A673 (cell line): ENCODE results near the gene DNAH8. TPM values are rescaled to one million over a fixed set of nuclear protein-coding genes. Genes with fewer than 3 reads are reported as not detected.

ENCODE experiments used
- BruUV-seq: library from RNA; stranded (reverse); fragments of 400-500 nt; replicated peaks from 2 replicates; lab custom pipeline; 2021; lab: Mats Ljungman, UMichigan
- CTCF ChIA-PET: fragments of 300-600 bp; sonication (Branson Sonifier 250); formaldehyde crosslinking; loops from one replicate; lab custom pipeline; 2022; ENCODE audit warnings: antibody characterized with exemption; lab: Charles Lee
- POLR2A ChIA-PET: fragments of 300-600 bp; sonication (Branson Sonifier 250); formaldehyde crosslinking; loops from one replicate; lab custom pipeline; 2022; ENCODE audit warnings: antibody characterized with exemption; ENCODE audit not compliant: low non-redundant PET; lab: Charles Lee
- DNase-seq: peaks from one replicate; pipeline ENCODE4 v3.0.0-alpha.2; 2015; ENCODE audit warnings: low spot score
- H3K27ac ChIP-seq: fragments of 200-600 bp; sonication (generic); 2 replicates; pipeline ENCODE4 v1.5.1; 2016; ENCODE audit warnings: mixed run types, low read depth, mild to moderate bottlenecking, mixed read lengths, antibody characterized with exemption, low read length; ENCODE audit not compliant: poor library complexity, severe bottlenecking
- H3K27me3 ChIP-seq: fragments of 200-600 bp; sonication (generic); replicated peaks from 2 replicates; pipeline ENCODE4 v1.6.1; 2017; ENCODE audit warnings: mixed run types, low read depth, mild to moderate bottlenecking, mixed read lengths, antibody characterized with exemption, low read length; ENCODE audit not compliant: insufficient read depth, poor library complexity
- H3K36me3 ChIP-seq: fragments of 200-600 bp; sonication (generic); 2 replicates; pipeline ENCODE4 v1.6.1; 2016; ENCODE audit warnings: mixed run types, mild to moderate bottlenecking, mixed read lengths, antibody characterized with exemption, low read length; ENCODE audit not compliant: insufficient read depth, poor library complexity, severe bottlenecking
- H3K4me1 ChIP-seq: fragments of 200-600 bp; sonication (generic); 2 replicates; pipeline ENCODE4 v1.6.1; 2017; ENCODE audit warnings: mixed run types, mild to moderate bottlenecking, mixed read lengths, antibody characterized with exemption, low read length; ENCODE audit not compliant: insufficient read depth, poor library complexity, severe bottlenecking
- H3K4me3 ChIP-seq: fragments of 200-600 bp; sonication (generic); 2 replicates; pipeline ENCODE4 v1.5.1; 2016; ENCODE audit warnings: low read depth, mixed run types, mild to moderate bottlenecking, mixed read lengths, low read length; ENCODE audit not compliant: poor library complexity, severe bottlenecking
- H3K9me3 ChIP-seq: fragments of 200-600 bp; sonication (generic); 2 replicates; pipeline ENCODE4 v1.6.1; 2016; ENCODE audit warnings: mixed run types, low read depth, mild to moderate bottlenecking, mixed read lengths, antibody characterized with exemption, low read length; ENCODE audit not compliant: poor library complexity, severe bottlenecking
- CTCF ChIP-seq: fragments of 300-800, 200-600 bp; sonication (generic); conservative IDR thresholded peaks from 2 replicates; pipeline ENCODE4 v1.5.1; 2017; ENCODE audit warnings: low read depth, mild to moderate bottlenecking, antibody characterized with exemption, low read length, moderate library complexity, mixed read lengths
- EZH2 ChIP-seq: fragments of 200-600 bp; sonication (generic); IDR thresholded peaks from 2 replicates; pipeline ENCODE4 v1.6.1; 2017; ENCODE audit warnings: borderline replicate concordance, low read depth, mild to moderate bottlenecking, mixed read lengths, antibody characterized with exemption, low read length; ENCODE audit not compliant: poor library complexity, severe bottlenecking
- intact Hi-C: fragments of 100-400 bp; cut with micrococcal nuclease; formaldehyde crosslinking; loops from one replicate; pipeline ENCODE4 v1.10.0; 2022; ENCODE audit not compliant: unreplicated experiment
- total RNA-seq: library from RNA; stranded (reverse); gene quantifications from 2 replicates; pipeline ENCODE4 v1.2.3, GENCODE V29; 2021

DNAH8 gene
- total RNA-seq, 1 experiment from 2014 or later: not detected

GRCh38 chr6:38929560-38929959 is 214.4 kb downstream of the DNAH8 start:
- CTCF ChIA-PET: no interaction called here
- intact Hi-C loops: no loop called here
- no TSS peak for BruUV-seq

GRCh38 chr6:38933426-38933825 is 218.3 kb downstream of the DNAH8 start:
- H3K4me1 ChIP-seq: no peaks in the 10 kb centered on the region
- H3K36me3 ChIP-seq: no peaks in the 10 kb centered on the region
- TF ChIP-seq CTCF (peak; percentile 46), EZH2 (no peak)
- peak; percentile 25 for DNase-seq
- H3K4me3 ChIP-seq: no peak overlapping the region
- H3K27me3 ChIP-seq: peaks cover 19% of the 10 kb centered on the region
- ChIA-PET POLR2A (interaction anchor here (0.5 kb wide), 1 partner anchor 129 kb away, joined by 5 read pairs; no protein-coding TSS in a partner anchor), CTCF (interaction anchor here (1.0 kb wide), 1 partner anchor 62 kb away, joined by 9 read pairs; no protein-coding TSS in a partner anchor)
- BruUV-seq: no TSS peak
- no peaks in the 10 kb centered on the region for H3K9me3 ChIP-seq
- intact Hi-C loops: loop anchor here (2.0 kb wide), 1 partner anchor 61 kb away; no protein-coding TSS in a partner anchor
- no peak overlapping the region for H3K27ac ChIP-seq

More at GRCh38 chr6:38929560-38929959, 214.4 kb downstream of the DNAH8 start:
- no peaks in the 10 kb centered on the region for H3K9me3 ChIP-seq
- DNase-seq: no peak
- POLR2A ChIA-PET: no interaction called here
- H3K4me1 ChIP-seq: no peaks in the 10 kb centered on the region
- H3K36me3 ChIP-seq: no peaks in the 10 kb centered on the region
- TF ChIP-seq EZH2: no peak
- TF ChIP-seq CTCF: no peak
- H3K4me3 ChIP-seq: no peak overlapping the region
- no peak overlapping the region for H3K27ac ChIP-seq
- peaks cover 19% of the 10 kb centered on the region for H3K27me3 ChIP-seq

DNA sequence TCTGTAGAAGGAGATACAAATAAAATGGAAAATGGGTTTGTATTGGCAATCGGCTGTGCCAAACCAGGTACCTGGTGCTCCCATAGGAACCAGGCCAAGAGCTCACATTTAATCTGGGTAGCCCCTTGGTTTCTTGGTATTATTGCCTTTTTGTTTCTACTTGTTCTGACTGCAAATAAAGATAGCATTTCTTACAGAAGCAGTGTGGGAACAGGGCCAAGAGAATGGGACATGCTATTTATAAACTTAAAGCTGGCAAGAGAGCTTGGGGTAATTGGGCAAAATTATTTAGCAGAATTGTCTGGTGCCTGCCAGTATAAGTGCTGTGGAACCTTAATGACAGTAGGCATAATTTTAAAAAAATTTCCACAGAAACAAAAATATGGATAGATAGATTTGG is 219.9 kb downstream of the DNAH8 start:
- H3K9me3 ChIP-seq: no peaks in the 10 kb centered on the region
- no peak for DNase-seq
- no peak overlapping the region for H3K27ac ChIP-seq
- no peaks in the 10 kb centered on the region for H3K4me1 ChIP-seq
- intact Hi-C loops: no loop called here
- TF ChIP-seq EZH2: no peak
- no peak for TF ChIP-seq CTCF
- CTCF ChIA-PET: no interaction called here
- POLR2A ChIA-PET: no interaction called here
- BruUV-seq: no TSS peak
- H3K36me3 ChIP-seq: no peaks in the 10 kb centered on the region
- H3K27me3 ChIP-seq: peaks cover 15% of the 10 kb centered on the region
- no peak overlapping the region for H3K4me3 ChIP-seq
